K562 (cell line): Measurements from ENCODE around the gene NEDD4L.

Experiments used
- BRCA1 ChIP-seq, 2 experiments: fragments of 450-650 bp in 1 of 2; sonication (generic) in 1 of 2; formaldehyde crosslinking in 1 of 2; IDR thresholded peaks; 2 replicates each; pipeline versions ENCODE4 v1.5.0 to v1.6.1; 2017 to 2020; ENCODE audit warnings: mild to moderate bottlenecking in 1 of 2, missing genetic modification reagents in 1 of 2
- ELF4 ChIP-seq: fragments of 450-650 bp; formaldehyde crosslinking; IDR thresholded peaks from 2 replicates; pipeline ENCODE4 v1.4.0; 2022; ENCODE audit warnings: missing genetic modification characterization
- FIP1L1 ChIP-seq: fragments of 200-400 bp; formaldehyde crosslinking; IDR thresholded peaks from 2 replicates; pipeline ENCODE4 v1.6.1; 2018; ENCODE audit warnings: mild to moderate bottlenecking, low read depth, low read length; ENCODE audit not compliant: poor library complexity, severe bottlenecking
- HDAC1 ChIP-seq, 2 experiments: fragments of 450-650 bp; IDR thresholded peaks; 2 replicates each; pipeline ENCODE4 v1.6.1; 2016 to 2017; ENCODE audit warnings: inconsistent platforms in 1 of 2, mild to moderate bottlenecking in 1 of 2, moderate library complexity in 1 of 2
- HIVEP1 ChIP-seq: fragments of 250-450 bp; sonication (Bioruptor Pico); IDR thresholded peaks from 2 replicates; pipeline ENCODE4 v1.4.0; 2020; ENCODE audit warnings: mild to moderate bottlenecking
- HMG20B ChIP-seq: fragments of 250-450 bp; sonication (Bioruptor Pico); IDR thresholded peaks from 2 replicates; pipeline ENCODE4 v1.5.0; 2021; ENCODE audit warnings: mild to moderate bottlenecking
- HMGN3 ChIP-seq: IDR thresholded peaks from 2 replicates; pipeline ENCODE4 v1.6.1; 2011; ENCODE audit warnings: borderline replicate concordance, low read depth, mild to moderate bottlenecking, mixed read lengths, low read length; ENCODE audit not compliant: insufficient read length; ENCODE audit errors: extremely low read depth
- NCOA1 ChIP-seq: fragments of 450-650 bp; IDR thresholded peaks from 2 replicates; pipeline ENCODE4 v1.6.1; 2016; ENCODE audit warnings: low read depth
- RBM34 ChIP-seq: fragments of 200-400 bp; formaldehyde crosslinking; IDR thresholded peaks from 2 replicates; pipeline ENCODE4 v1.6.1; 2018; ENCODE audit warnings: low read length, borderline replicate concordance; ENCODE audit not compliant: insufficient read depth
- RFX5 ChIP-seq: IDR thresholded peaks from 2 replicates; pipeline ENCODE4 v1.6.1; 2011; ENCODE audit warnings: low read depth, mild to moderate bottlenecking, improper control_type of control experiment, low read length
- SPI1 ChIP-seq: IDR thresholded peaks from 2 replicates; pipeline ENCODE4 v1.6.1; 2011; ENCODE audit warnings: low read depth, low read length, control low read depth, borderline replicate concordance
- TF ChIP-seq, protein P1 (sequence below): fragments of 250-450 bp; sonication (Bioruptor Pico); IDR thresholded peaks from 2 replicates; pipeline ENCODE4 v1.4.0; 2020; ENCODE audit warnings: borderline replicate concordance
- TF ChIP-seq, protein P2 (sequence below): sonication (generic); formaldehyde crosslinking; IDR thresholded peaks from 2 replicates; pipeline ENCODE4 v1.9.0; 2022; ENCODE audit warnings: mild to moderate bottlenecking, missing genetic modification reagents
- TF ChIP-seq, protein P3 (sequence below), 3 experiments: IDR thresholded peaks in 2 of 3; conservative IDR thresholded peaks in 1 of 3; 2 replicates each; pipeline ENCODE4 v1.5.1; 2011 to 2012; ENCODE audit warnings: low read length in 3 of 3, mild to moderate bottlenecking in 3 of 3, control low read depth in 2 of 3, improper control_type of control experiment in 1 of 3, inconsistent platforms in 1 of 3, low read depth in 1 of 3, mixed read lengths in 1 of 3, moderate library complexity in 1 of 3; ENCODE audit not compliant: insufficient read depth in 2 of 3

DNA sequence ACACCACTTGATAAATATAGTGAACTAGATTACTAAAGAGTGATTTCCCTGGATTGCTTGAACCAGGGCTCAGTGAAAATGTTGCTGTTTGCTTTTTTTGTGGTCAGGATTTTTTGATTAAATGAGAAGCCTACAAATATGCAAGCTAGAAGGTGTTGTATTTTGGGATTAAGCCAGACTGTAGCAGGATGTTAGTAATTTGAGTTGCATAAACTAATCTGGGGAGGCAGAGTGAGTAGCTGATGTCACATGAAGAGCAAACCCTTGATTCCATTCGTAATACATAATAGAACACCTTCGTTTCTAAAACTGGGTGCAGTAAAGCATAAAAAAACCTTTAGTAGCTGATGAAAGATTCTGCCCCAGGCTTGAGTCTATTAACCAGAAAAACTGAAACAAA lies 32.0 kb downstream of the NEDD4L start:
- TF ChIP-seq NCOA1: no peak
- TF ChIP-seq, protein P1, sequence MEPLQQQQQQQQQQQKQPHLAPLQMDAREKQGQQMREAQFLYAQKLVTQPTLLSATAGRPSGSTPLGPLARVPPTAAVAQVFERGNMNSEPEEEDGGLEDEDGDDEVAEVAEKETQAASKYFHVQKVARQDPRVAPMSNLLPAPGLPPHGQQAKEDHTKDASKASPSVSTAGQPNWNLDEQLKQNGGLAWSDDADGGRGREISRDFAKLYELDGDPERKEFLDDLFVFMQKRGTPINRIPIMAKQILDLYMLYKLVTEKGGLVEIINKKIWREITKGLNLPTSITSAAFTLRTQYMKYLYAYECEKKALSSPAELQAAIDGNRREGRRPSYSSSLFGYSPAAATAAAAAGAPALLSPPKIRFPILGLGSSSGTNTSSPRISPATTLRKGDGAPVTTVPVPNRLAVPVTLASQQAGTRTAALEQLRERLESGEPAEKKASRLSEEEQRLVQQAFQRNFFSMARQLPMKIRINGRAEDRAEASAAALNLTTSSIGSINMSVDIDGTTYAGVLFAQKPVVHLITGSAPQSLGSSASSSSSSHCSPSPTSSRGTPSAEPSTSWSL: no peak
- TF ChIP-seq RFX5: no peak
- TF ChIP-seq, protein P2, sequence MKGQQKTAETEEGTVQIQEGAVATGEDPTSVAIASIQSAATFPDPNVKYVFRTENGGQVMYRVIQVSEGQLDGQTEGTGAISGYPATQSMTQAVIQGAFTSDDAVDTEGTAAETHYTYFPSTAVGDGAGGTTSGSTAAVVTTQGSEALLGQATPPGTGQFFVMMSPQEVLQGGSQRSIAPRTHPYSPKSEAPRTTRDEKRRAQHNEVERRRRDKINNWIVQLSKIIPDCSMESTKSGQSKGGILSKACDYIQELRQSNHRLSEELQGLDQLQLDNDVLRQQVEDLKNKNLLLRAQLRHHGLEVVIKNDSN (CRISPR knock-in tag): no peak
- no peak for TF ChIP-seq RBM34
- no peak for TF ChIP-seq HMGN3
- TF ChIP-seq, protein P3, sequence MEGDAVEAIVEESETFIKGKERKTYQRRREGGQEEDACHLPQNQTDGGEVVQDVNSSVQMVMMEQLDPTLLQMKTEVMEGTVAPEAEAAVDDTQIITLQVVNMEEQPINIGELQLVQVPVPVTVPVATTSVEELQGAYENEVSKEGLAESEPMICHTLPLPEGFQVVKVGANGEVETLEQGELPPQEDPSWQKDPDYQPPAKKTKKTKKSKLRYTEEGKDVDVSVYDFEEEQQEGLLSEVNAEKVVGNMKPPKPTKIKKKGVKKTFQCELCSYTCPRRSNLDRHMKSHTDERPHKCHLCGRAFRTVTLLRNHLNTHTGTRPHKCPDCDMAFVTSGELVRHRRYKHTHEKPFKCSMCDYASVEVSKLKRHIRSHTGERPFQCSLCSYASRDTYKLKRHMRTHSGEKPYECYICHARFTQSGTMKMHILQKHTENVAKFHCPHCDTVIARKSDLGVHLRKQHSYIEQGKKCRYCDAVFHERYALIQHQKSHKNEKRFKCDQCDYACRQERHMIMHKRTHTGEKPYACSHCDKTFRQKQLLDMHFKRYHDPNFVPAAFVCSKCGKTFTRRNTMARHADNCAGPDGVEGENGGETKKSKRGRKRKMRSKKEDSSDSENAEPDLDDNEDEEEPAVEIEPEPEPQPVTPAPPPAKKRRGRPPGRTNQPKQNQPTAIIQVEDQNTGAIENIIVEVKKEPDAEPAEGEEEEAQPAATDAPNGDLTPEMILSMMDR (IDR thresholded peaks at IDR 0.05 in 2 of 3, conservative IDR thresholded peaks at IDR 0.05 in 1 of 3; ENCODE audit: insufficient read depth in 2 of 3, low read depth in 1 of 3, low read length in 3 of 3): no peak
- no peak for TF ChIP-seq HIVEP1
- TF ChIP-seq FIP1L1: no peak
- TF ChIP-seq ELF4: no peak
- no peak for TF ChIP-seq HMG20B (CRISPR knock-in tag)
- no peak for TF ChIP-seq HDAC1 (IDR thresholded peaks at IDR 0.05)
- TF ChIP-seq BRCA1 (IDR thresholded peaks at IDR 0.05): no peak
- no peak for TF ChIP-seq BRCA1 (CRISPR knock-in tag; IDR thresholded peaks at IDR 0.05)
- no peak for TF ChIP-seq SPI1
